Esophagus squamous epithelium (tissue), 5 donors: Measurements from ENCODE around the gene AMH. TPM values are rescaled to one million over a fixed set of nuclear protein-coding genes. Genes with fewer than 3 reads are reported as not detected.

Experiments used
- DNase-seq: peaks from one replicate; lab custom pipeline; 2025; lab: John Stamatoyannopoulos, UW
- H3K27ac ChIP-seq, 4 donors: fragments of 200-600 bp; sonication (generic); one replicate each; pipeline ENCODE4 v1.5.1; 2016 to 2019; ENCODE audit warnings: mild to moderate bottlenecking in 1 of 4
- H3K27me3 ChIP-seq, 4 donors: fragments of 200-600 bp; sonication (generic); 1 replicate in 3 of 4; 2 replicates in 1 of 4; pipeline versions ENCODE4 v1.5.1 to v1.6.0; 2017 to 2021; ENCODE audit warnings: antibody characterized with exemption in 1 of 4
- H3K36me3 ChIP-seq, 3 donors: fragments of 200-600 bp; sonication (generic); one replicate each; pipeline ENCODE4 v1.5.1; 2016 to 2019
- H3K4me1 ChIP-seq, 3 donors: fragments of 200-600 bp; sonication (generic); one replicate each; pipeline ENCODE4 v1.5.1; 2017 to 2019
- H3K4me3 ChIP-seq, 4 donors: fragments of 200-600 bp; sonication (generic); 1 replicate in 3 of 4; 2 replicates in 1 of 4; pipeline ENCODE4 v1.5.1; 2016 to 2019; ENCODE audit warnings: mild to moderate bottlenecking in 2 of 4, moderate library complexity in 1 of 4
- H3K9me3 ChIP-seq, 3 donors: fragments of 200-600 bp; sonication (generic); one replicate each; pipeline ENCODE4 v1.5.1; 2016 to 2019
- POLR2A ChIP-seq, 4 donors: fragments of 450-650 bp; IDR thresholded peaks; one replicate each; pipeline ENCODE4 v1.6.1; 2017; ENCODE audit warnings: antibody characterized with exemption in 4 of 4, mild to moderate bottlenecking in 4 of 4, moderate library complexity in 3 of 4
- WGBS, 2 donors: methylation state at CpG; one replicate each; pipeline ENCODE4 v1.1.5; 2018; 5-methylcytosine and 5-hydroxymethylcytosine counted together
- intact Hi-C: fragments of 100-400 bp; cut with DNase I; formaldehyde crosslinking; loops from one replicate; pipeline ENCODE4 v1.15.0; 2022
- total RNA-seq, 4 donors: library from RNA; depleted of rRNA; stranded (reverse); fragments of >200 nt; gene quantifications; one replicate each; pipeline ENCODE4 v1.1.0, GENCODE V29; 2016
- TF ChIP-seq, protein P1 (sequence below), 6 experiments: fragments of 450-650 bp in 4 of 6; fragments of 200-600 bp in 2 of 6; sonication (generic) in 2 of 6; IDR thresholded peaks; one replicate each; pipeline ENCODE4 v1.5.1; 2016 to 2019; ENCODE audit warnings: antibody characterized with exemption in 6 of 6, mild to moderate bottlenecking in 4 of 6, moderate library complexity in 4 of 6
- donor health status: DM: yes; HTN: yes; CAD: no.

Gene AMH
- total RNA-seq, 4 donors from 2014 or later: 0.76 to 1.1 (median 0.88) TPM; not detected in 1

GRCh38 chr19:2274185-2274711 is 25.1 kb downstream of the AMH start:
- Histone ChIP-seq H3K4me1 (peaks cover 49 to 60% (median 50%) of the 10 kb centered on the region in 3 donors), H3K27ac (peak overlapping the region; percentile 48 to 100 (median 88)), H3K9me3 (no peaks in the 10 kb centered on the region), H3K36me3 (peaks cover 10 to 47% (median 15%) of the 10 kb centered on the region in 3 donors), H3K27me3 (no peaks in the 10 kb centered on the region), H3K4me3 (peak overlapping the region in 3 of 4 donors; percentile 15 to 96 (median 29))
- DNase-seq: no peak
- 87% methylated on average over 9 of the region's 9 CpGs for WGBS, 2 donors
- TF ChIP-seq, protein P1, sequence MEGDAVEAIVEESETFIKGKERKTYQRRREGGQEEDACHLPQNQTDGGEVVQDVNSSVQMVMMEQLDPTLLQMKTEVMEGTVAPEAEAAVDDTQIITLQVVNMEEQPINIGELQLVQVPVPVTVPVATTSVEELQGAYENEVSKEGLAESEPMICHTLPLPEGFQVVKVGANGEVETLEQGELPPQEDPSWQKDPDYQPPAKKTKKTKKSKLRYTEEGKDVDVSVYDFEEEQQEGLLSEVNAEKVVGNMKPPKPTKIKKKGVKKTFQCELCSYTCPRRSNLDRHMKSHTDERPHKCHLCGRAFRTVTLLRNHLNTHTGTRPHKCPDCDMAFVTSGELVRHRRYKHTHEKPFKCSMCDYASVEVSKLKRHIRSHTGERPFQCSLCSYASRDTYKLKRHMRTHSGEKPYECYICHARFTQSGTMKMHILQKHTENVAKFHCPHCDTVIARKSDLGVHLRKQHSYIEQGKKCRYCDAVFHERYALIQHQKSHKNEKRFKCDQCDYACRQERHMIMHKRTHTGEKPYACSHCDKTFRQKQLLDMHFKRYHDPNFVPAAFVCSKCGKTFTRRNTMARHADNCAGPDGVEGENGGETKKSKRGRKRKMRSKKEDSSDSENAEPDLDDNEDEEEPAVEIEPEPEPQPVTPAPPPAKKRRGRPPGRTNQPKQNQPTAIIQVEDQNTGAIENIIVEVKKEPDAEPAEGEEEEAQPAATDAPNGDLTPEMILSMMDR (IDR thresholded peaks at IDR 0.05): no peak
- TF ChIP-seq POLR2A (IDR thresholded peaks at IDR 0.05): no peak
- intact Hi-C loops: loop anchor here (5.0 kb wide), 1 partner anchor 53 kb away; the partner anchor contains the start of genes LSM7 and SPPL2B

DNA sequence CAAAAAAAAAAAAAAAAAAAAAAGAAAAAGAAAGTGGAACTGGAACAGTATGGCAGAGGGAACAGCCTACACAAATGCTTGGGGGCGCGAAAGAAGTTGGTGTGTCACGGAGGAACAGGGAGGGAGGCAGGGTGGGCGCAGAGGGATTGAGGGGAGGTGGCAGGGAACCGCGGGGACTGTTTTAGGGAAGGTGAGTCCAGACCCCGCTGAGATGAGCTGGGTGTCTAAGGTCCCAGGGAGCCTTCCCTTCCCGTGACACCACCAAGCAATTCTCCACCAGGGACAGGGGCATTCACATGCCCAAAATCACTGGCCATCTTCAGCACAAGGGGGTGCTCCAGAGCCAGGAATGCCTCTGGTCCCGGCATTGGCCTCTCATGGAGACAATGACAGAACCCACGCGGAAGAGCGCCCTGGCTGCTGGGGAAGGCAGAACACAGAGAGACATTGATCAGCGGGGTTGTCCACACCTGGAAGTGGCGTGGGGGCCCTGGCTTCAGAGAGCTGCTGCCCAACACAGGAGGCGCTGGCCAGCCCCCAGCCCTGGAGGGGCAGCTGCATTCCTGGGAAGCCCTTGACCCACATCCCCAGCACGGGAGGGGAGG is 25.9 kb downstream of the AMH start:
- WGBS, 2 donors: 56 to 68% methylated on average over 7 to 15 of the region's 16 CpGs
- TF ChIP-seq, protein P1 (IDR thresholded peaks at IDR 0.05): peak; percentile 32 to 74 (median 52)
- TF ChIP-seq POLR2A (IDR thresholded peaks at IDR 0.05): no peak
- Histone ChIP-seq H3K27me3 (no peaks in the 10 kb centered on the region), H3K4me1 (peaks cover 49 to 60% (median 50%) of the 10 kb centered on the region in 3 donors), H3K27ac (peak overlapping the region in 2 of 4 donors; percentile 44 to 50), H3K4me3 (no peak overlapping the region), H3K9me3 (no peaks in the 10 kb centered on the region), H3K36me3 (peaks cover 10 to 47% (median 15%) of the 10 kb centered on the region in 3 donors)
- no peak for DNase-seq
- intact Hi-C loops: loop anchor here (5.0 kb wide), 1 partner anchor 52 kb away; the partner anchor contains the start of genes LSM7 and SPPL2B

- DNase-seq: no peak
- H3K9me3 ChIP-seq: no peaks in the 10 kb centered on the region
- no peaks in the 10 kb centered on the region for H3K27me3 ChIP-seq
- H3K4me1 ChIP-seq: peaks cover 49 to 60% (median 50%) of the 10 kb centered on the region in 3 donors
- TF ChIP-seq, protein P1 (IDR thresholded peaks at IDR 0.05): no peak
- TF ChIP-seq POLR2A (IDR thresholded peaks at IDR 0.05): no peak
- peak overlapping the region; percentile 5 to 50 (median 37) for H3K27ac ChIP-seq
- 40 to 92% methylated on average over 1 to 4 of the region's 74 CpGs for WGBS, 2 donors
- H3K4me3 ChIP-seq: peak overlapping the region in 2 of 4 donors; percentile 19 to 23
- intact Hi-C loops: no loop called here
- H3K36me3 ChIP-seq: peaks cover 10 to 47% (median 15%) of the 10 kb centered on the region in 3 donors
Measured at GRCh38 chr19:2275588-2276428, 26.7 kb downstream of the AMH start.

DNA sequence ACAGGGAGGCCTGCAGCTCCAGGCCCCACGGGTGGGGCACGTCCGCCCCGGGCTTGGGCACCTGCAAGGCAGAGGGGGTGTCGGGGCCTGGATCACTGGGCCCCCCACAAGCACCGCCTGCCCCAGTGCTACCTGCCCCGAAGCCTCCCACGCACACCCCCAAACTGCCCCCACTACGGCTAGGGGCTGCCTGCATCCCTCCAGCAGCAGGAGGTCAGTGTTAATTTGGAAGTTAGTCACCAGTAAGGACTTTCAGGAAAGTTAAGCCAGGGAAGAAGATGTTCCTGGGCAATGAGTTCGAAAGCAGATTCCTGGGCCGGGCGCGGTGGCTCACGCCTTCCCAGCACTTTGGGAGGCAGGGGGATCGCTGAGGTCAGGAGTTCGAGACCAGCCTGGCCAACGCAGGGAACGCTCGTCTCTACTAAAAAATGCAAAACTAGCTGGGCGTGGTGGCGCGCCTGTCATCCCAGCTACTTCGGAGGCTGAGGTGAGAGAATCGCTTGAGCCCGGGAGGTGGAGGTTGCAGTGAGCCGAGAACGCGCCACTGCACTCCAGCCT is 27.4 kb downstream of the AMH start:
- Histone ChIP-seq H3K27ac (peak overlapping the region in 2 of 4 donors; percentile 5 to 50), H3K4me3 (no peak overlapping the region), H3K36me3 (peaks cover 10 to 44% (median 14%) of the 10 kb centered on the region in 3 donors), H3K27me3 (no peaks in the 10 kb centered on the region), H3K9me3 (no peaks in the 10 kb centered on the region), H3K4me1 (peaks cover 43 to 53% (median 45%) of the 10 kb centered on the region in 3 donors)
- DNase-seq: no peak
- 91 to 92% methylated on average over 19 of the region's 28 CpGs for WGBS, 2 donors
- intact Hi-C loops: no loop called here
- no peak for TF ChIP-seq POLR2A (IDR thresholded peaks at IDR 0.05)
- TF ChIP-seq, protein P1 (IDR thresholded peaks at IDR 0.05): no peak
